Measurements from ENCODE around the gene MRM1. TPM values are rescaled to one million over a fixed set of nuclear protein-coding genes. Genes with fewer than 3 reads are reported as not detected.

Gene MRM1
- polyA plus RNA-seq, 1 donor (not counting 4 experiments of a cell fraction or from before 2014, with no cell fraction given), result 3.8 TPM

- H4K20me1 ChIP-seq (ENCODE audit: control insufficient read depth, extremely low read depth, insufficient read depth, low read length), result no peaks in the 10 kb centered on the region
- H3K27ac ChIP-seq (ENCODE audit: control insufficient read depth, insufficient read depth, low read length), result no peak overlapping the region
- dilution Hi-C loops (cut with MboI; ENCODE audit: extremely low pct_ligation_motif_present, low sequenced_read_pairs), result no loop called here
- H3K9me3 ChIP-seq (ENCODE audit: control insufficient read depth, low read depth, low read length), result no peaks in the 10 kb centered on the region
- DNase-seq (ENCODE audit: low read depth, low spot score) (no peak), FAIRE-seq (no peak)
- H3K9ac ChIP-seq (ENCODE audit: control insufficient read depth, extremely low read depth, insufficient read depth, low read length), result no peak overlapping the region
- H3K4me3 ChIP-seq (ENCODE audit: control insufficient read depth in 2 of 3, extremely low read depth in 1 of 3, insufficient read depth in 2 of 3, low read depth in 1 of 3, low read length in 3 of 3), result no peak overlapping the region
- no peaks in the 10 kb centered on the region for H3K36me3 ChIP-seq (ENCODE audit: control insufficient read depth in 2 of 2, extremely low read depth in 1 of 2, insufficient read depth in 2 of 2, low read length in 2 of 2)
- TF ChIP-seq EZH2 (IDR thresholded peaks at IDR 0.05; ENCODE audit: low read length), result no peak
- TF ChIP-seq, protein P1, sequence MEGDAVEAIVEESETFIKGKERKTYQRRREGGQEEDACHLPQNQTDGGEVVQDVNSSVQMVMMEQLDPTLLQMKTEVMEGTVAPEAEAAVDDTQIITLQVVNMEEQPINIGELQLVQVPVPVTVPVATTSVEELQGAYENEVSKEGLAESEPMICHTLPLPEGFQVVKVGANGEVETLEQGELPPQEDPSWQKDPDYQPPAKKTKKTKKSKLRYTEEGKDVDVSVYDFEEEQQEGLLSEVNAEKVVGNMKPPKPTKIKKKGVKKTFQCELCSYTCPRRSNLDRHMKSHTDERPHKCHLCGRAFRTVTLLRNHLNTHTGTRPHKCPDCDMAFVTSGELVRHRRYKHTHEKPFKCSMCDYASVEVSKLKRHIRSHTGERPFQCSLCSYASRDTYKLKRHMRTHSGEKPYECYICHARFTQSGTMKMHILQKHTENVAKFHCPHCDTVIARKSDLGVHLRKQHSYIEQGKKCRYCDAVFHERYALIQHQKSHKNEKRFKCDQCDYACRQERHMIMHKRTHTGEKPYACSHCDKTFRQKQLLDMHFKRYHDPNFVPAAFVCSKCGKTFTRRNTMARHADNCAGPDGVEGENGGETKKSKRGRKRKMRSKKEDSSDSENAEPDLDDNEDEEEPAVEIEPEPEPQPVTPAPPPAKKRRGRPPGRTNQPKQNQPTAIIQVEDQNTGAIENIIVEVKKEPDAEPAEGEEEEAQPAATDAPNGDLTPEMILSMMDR (optimal IDR thresholded peaks at IDR 0.05 in 1 of 3, IDR thresholded peaks at IDR 0.05 in 1 of 3, conservative IDR thresholded peaks at IDR 0.05 in 1 of 3; ENCODE audit: extremely low read depth in 1 of 3, insufficient read depth in 2 of 3, low read length in 3 of 3), result no peak
- peaks cover 28% of the 10 kb centered on the region for H3K27me3 ChIP-seq (ENCODE audit: control insufficient read depth, extremely low read depth, insufficient read depth, low read length)
- H3K9me1 ChIP-seq (ENCODE audit: control insufficient read depth, extremely low read depth, insufficient read depth, low read length), result no peaks in the 10 kb centered on the region
- H3K79me2 ChIP-seq (ENCODE audit: control insufficient read depth, insufficient read depth, low read length), result no peaks in the 10 kb centered on the region
- H3K4me2 ChIP-seq (ENCODE audit: control insufficient read depth, extremely low read depth, insufficient read depth, low read depth, low read length), result no peak overlapping the region
- no peaks in the 10 kb centered on the region for H3K4me1 ChIP-seq (ENCODE audit: control insufficient read depth, extremely low read depth, insufficient read depth, low read length)
- H2AFZ ChIP-seq (ENCODE audit: control insufficient read depth, low read length), result no peak overlapping the region
Observed at GRCh38 chr17:36628576-36628975, 27.2 kb downstream of the MRM1 start.

- DNase-seq (ENCODE audit: low read depth, low spot score), result peak; percentile 33
- H3K9me1 ChIP-seq (ENCODE audit: control insufficient read depth, extremely low read depth, insufficient read depth, low read length), result no peaks in the 10 kb centered on the region
- no peak overlapping the region for H2AFZ ChIP-seq (ENCODE audit: control insufficient read depth, low read length)
Observed at GRCh38 chr17:36629252-36629847, 28.0 kb downstream of the MRM1 start.

More at GRCh38 chr17:36629252-36629847, 28.0 kb downstream of the MRM1 start:
- Histone ChIP-seq H3K27ac (ENCODE audit: control insufficient read depth, insufficient read depth, low read length) (no peak overlapping the region), H3K79me2 (ENCODE audit: control insufficient read depth, insufficient read depth, low read length) (no peaks in the 10 kb centered on the region), H3K4me3 (ENCODE audit: control insufficient read depth in 2 of 3, extremely low read depth in 1 of 3, insufficient read depth in 2 of 3, low read depth in 1 of 3, low read length in 3 of 3) (no peak overlapping the region), H3K36me3 (ENCODE audit: control insufficient read depth in 2 of 2, extremely low read depth in 1 of 2, insufficient read depth in 2 of 2, low read length in 2 of 2) (no peaks in the 10 kb centered on the region), H3K9me3 (ENCODE audit: control insufficient read depth, low read depth, low read length) (no peaks in the 10 kb centered on the region), H4K20me1 (ENCODE audit: control insufficient read depth, extremely low read depth, insufficient read depth, low read length) (no peaks in the 10 kb centered on the region), H3K27me3 (ENCODE audit: control insufficient read depth, extremely low read depth, insufficient read depth, low read length) (peaks cover 33% of the 10 kb centered on the region), H3K9ac (ENCODE audit: control insufficient read depth, extremely low read depth, insufficient read depth, low read length) (no peak overlapping the region), H3K4me2 (ENCODE audit: control insufficient read depth, extremely low read depth, insufficient read depth, low read depth, low read length) (no peak overlapping the region), H3K4me1 (ENCODE audit: control insufficient read depth, extremely low read depth, insufficient read depth, low read length) (no peaks in the 10 kb centered on the region)
- FAIRE-seq, result no peak
- no peak for TF ChIP-seq EZH2 (IDR thresholded peaks at IDR 0.05; ENCODE audit: low read length)
- TF ChIP-seq, protein P1 (optimal IDR thresholded peaks at IDR 0.05 in 1 of 3, IDR thresholded peaks at IDR 0.05 in 1 of 3, conservative IDR thresholded peaks at IDR 0.05 in 1 of 3; ENCODE audit: extremely low read depth in 1 of 3, insufficient read depth in 2 of 3, low read length in 3 of 3), result peak; percentile 96 to 99 (median 96)
- dilution Hi-C loops (cut with MboI; ENCODE audit: extremely low pct_ligation_motif_present, low sequenced_read_pairs), result no loop called here

Measured in keratinocyte (primary cell).